ENCODE measurements around the gene P2RY14.
"Not testable (repeated sequence)": the region's sequence is repeated elsewhere in the genome, so short reads cannot be mapped to it uniquely, and the experiment has no call there.

The P2RY14 gene

GRCh38 chr3:151256749-151257148, 21.6 kb downstream of the P2RY14 start:
- DNase-seq, result no peak

- DNase-seq, result no peak
Measured at GRCh38 chr3:151248772-151249337, 29.5 kb downstream of the P2RY14 start.

GRCh38 chr3:151242006-151242405, 36.3 kb downstream of the P2RY14 start:
- not testable (repeated sequence) for DNase-seq

- no peak for DNase-seq
Measured at GRCh38 chr3:151236736-151237135, 41.6 kb downstream of the P2RY14 start.

- DNase-seq, result no peak
Measured at GRCh38 chr3:151236316-151236715, 42.0 kb downstream of the P2RY14 start.

GRCh38 chr3:151234825-151235224, 43.5 kb downstream of the P2RY14 start:
- DNase-seq, result no peak

GRCh38 chr3:151232991-151233390, 45.4 kb downstream of the P2RY14 start:
- no peak for DNase-seq

- DNase-seq, result not testable (repeated sequence)
Measured at GRCh38 chr3:151232403-151232802, 45.9 kb downstream of the P2RY14 start.

GRCh38 chr3:151230646-151231045, 47.7 kb downstream of the P2RY14 start:
- DNase-seq, result no peak

- peak; percentile 53 for DNase-seq
Measured at GRCh38 chr3:151228666-151229040, 49.7 kb downstream of the P2RY14 start.

- DNase-seq, result peak; percentile 71
Measured at GRCh38 chr3:151227807-151228665, 50.3 kb downstream of the P2RY14 start.

GRCh38 chr3:151227266-151227806, 51.0 kb downstream of the P2RY14 start:
- DNase-seq, result no peak

- no peak for DNase-seq
Measured at GRCh38 chr3:151226825-151227224, 51.5 kb downstream of the P2RY14 start.

- DNase-seq, result peak; percentile 72
Measured at GRCh38 chr3:151226088-151226563, 52.2 kb downstream of the P2RY14 start.

- no peak for DNase-seq
Measured at GRCh38 chr3:151225040-151225975, 53.0 kb downstream of the P2RY14 start.

- DNase-seq, result no peak
Measured at GRCh38 chr3:151224268-151224866, 54.0 kb downstream of the P2RY14 start.

GRCh38 chr3:151219056-151219455, 59.3 kb downstream of the P2RY14 start:
- DNase-seq, result peak; percentile 84

- peak; percentile 88 for DNase-seq
Measured at GRCh38 chr3:151218136-151218535, 60.2 kb downstream of the P2RY14 start.

GRCh38 chr3:151216641-151217607, 61.4 kb downstream of the P2RY14 start:
- peak; percentile 44 for DNase-seq

GRCh38 chr3:151214459-151214858, 63.9 kb downstream of the P2RY14 start:
- no peak for DNase-seq

GRCh38 chr3:151213881-151214280, 64.5 kb downstream of the P2RY14 start:
- no peak for DNase-seq
